ENCODE results near the gene TTC16.
"Not testable (repeated sequence)": the region's sequence is repeated elsewhere in the genome, so short reads cannot be mapped to it uniquely, and the experiment has no call there.

Gene TTC16

DNA sequence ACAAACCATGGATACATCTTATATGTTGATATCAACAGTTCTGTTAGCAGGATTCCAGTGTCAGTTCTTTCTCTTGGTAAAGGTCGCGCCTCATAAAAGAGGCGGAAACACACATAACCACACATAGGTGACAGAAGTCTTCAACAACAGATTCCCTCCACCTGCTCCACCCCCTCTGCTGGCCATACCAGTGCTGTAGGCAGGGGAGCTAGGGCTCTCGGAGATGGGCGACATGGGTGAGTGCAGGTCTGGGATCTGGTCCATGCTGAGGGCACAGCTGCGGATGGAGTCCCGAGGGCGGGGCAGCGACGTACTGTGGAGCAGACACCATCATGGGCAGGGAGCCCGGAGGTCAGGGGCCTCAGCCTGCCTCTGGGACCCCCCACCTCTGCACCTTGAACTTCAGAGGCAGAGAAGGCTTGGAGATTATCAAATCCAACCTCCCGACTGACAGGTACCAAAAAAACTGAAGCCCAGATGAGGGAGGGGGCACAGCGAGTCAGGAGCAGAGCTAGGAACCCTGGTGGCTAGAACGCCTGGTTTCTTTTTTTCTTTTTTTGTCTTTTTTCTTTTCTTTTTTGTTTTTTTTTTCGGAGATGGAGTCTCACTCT, 31.2 kb downstream of the TTC16 start:
- DNase-seq: no peak

GRCh38 chr9:127749090-127749787, 33.4 kb downstream of the TTC16 start:
- DNase-seq: no peak

GRCh38 chr9:127751269-127752054, 35.6 kb downstream of the TTC16 start:
- no peak for DNase-seq

DNA sequence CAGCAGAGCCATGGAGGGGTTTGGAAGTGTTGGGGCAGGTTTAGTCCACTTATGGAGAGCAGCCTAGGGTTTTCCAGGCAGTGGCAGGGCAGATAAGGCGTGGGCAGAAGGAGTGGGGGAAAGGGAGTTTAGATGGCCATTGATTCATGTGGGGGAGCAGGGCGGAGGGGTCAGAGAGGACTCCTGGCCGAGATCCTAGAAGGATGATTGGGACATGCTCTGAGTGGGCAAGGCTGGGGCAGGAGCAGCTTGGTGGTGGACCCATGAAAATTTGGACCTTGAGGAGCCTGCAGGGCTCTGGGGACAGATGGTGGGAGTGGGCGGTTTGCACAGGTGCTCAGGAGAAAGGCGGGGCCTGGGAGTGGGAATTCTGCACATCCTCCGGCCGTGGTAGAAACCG, 37.3 kb downstream of the TTC16 start:
- DNase-seq: no peak

DNA sequence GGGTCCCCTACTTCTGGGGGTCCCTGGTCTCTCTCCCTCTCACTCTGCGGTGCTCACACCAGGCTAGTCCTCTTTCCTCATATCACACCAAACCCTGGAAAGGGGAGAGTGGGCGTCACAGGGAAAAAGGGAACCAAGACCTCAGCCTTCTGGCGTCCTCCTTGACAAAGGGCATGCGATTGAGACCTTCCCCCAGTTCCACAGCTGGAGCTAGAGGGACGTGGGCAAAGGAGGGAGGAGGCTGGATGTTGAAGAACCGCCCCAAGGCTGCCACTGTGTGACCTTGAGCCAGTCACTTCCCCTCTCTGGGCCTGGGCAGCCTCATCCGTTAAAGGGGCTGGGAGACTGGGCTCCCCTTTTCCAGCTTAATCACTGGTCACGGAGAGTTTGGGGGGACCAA, 37.7 kb downstream of the TTC16 start:
- no peak for DNase-seq

GRCh38 chr9:127754099-127755060, 38.5 kb downstream of the TTC16 start:
- DNase-seq: no peak

GRCh38 chr9:127755061-127756060, 39.5 kb downstream of the TTC16 start:
- no peak for DNase-seq

DNA sequence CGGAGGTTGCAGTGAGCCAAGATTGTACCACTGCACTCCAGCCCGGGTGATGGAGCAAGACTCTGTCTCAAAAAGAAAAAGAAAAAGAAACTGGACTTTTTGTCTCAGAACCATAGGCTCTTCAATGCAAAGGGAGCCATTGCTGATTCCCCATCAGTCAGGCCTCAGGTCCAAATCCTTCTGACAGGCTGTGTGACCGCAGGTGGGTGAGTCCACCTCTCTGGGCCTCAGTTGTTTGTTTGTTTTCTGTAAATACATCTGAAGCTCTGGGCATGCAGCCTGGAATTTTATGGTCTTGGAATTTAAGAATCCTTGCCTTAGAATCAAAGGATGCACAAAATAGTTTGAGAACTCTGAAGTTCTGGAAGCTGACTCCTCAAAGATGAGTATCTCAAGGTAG, 40.4 kb downstream of the TTC16 start:
- no peak for DNase-seq

DNA sequence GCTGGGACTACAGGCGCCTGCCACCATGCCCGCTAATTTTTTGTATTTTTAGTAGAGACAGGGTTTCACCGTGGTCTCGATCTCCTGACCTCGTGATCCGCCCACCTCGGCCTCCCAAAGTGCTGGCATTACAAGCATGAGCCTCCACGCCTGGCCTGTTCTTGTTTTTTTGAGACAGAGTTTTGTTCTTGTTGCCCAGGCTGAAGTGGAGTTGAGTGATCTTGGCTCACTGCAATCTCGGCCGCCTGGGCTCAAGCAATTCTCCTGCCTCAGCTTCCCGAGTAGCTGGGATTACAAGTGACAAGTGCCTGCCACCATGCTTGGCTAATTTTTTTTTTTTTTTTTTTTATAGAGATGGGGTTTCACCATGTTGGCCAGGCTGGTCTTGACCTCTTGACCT, 40.9 kb downstream of the TTC16 start:
- not testable (repeated sequence) for DNase-seq

GRCh38 chr9:127758843-127759242, 43.0 kb downstream of the TTC16 start:
- DNase-seq: no peak

- no peak for DNase-seq
Measured at GRCh38 chr9:127761061-127761460, 45.2 kb downstream of the TTC16 start.

GRCh38 chr9:127761491-127761956, 45.6 kb downstream of the TTC16 start:
- no peak for DNase-seq

DNA sequence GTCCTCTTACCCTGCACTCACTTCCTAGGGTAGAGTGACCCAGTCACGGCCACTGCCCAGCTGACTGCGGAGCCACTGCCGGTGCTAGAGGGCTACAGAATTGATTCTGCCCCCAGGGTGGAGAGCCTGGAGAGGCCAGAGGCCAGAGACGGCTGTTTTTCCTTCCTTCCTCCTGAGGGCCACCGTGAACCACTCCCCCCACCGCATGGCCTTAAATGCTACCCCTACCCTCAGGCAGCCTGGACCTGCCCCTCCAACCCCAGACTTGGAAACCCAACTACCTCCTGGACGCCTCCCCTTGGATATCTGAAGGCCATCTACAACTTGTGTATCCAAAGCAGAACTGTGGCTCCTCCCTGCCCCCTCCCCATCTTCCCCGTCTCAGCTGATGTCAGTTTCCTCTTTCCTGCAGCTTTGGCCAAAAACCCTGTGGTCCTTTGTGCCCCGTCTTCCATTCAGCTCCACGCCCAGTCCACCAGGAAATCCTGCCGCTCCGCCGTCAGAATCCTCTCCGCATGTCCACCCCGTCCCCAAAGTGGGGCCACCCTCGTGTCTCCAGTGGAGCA, 46.3 kb downstream of the TTC16 start:
- DNase-seq: no peak

DNA sequence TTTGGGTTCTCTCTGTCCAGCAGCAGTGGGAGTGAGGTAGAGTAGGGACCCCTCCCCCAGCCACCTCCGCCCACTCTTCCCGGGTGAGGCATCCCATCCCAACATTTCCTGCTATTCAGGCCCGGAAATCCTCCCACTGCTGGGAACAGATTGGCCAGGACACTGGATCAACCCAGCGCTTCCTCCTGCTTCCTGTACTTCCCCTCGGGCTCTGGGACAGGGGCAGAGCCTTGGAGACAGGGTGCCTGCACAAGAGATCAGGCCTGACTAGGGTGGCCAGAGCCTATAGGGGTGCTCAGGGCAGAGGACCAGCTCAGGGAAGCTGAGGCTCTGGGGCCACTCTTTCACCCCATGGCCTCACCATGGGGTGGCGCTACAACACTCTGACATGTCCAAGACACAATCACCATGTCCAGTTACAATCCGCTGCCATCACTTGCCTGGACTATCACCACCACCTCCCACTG, 48.1 kb downstream of the TTC16 start:
- no peak for DNase-seq

- DNase-seq: no peak
Measured at GRCh38 chr9:127765418-127765817, 49.5 kb downstream of the TTC16 start.

DNA sequence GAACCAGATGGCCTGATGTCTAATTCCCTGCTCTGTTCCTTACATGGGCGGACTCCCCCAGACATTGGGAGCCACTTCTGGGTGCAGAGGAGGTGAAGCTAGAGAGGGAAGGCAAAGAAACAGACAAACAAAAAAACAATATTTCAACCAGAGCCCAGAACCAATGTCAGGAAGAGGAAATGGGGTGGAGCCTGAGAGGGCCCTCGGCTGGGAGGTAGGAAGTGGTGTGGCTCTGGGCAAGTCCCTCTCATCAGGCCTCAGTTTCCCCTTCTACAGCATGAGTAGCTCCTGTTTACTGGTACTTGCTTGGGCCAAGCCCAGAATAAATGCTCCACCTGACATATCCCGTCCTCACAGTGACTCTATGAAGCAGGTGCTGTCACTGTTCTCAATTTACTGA, 51.5 kb downstream of the TTC16 start:
- DNase-seq: no peak

- DNase-seq: no peak
Measured at GRCh38 chr9:127767909-127768331, 52.0 kb downstream of the TTC16 start.

- DNase-seq: no peak
Measured at GRCh38 chr9:127768698-127769097, 52.8 kb downstream of the TTC16 start.

- no peak for DNase-seq
Measured at GRCh38 chr9:127769101-127769500, 53.2 kb downstream of the TTC16 start.

DNA sequence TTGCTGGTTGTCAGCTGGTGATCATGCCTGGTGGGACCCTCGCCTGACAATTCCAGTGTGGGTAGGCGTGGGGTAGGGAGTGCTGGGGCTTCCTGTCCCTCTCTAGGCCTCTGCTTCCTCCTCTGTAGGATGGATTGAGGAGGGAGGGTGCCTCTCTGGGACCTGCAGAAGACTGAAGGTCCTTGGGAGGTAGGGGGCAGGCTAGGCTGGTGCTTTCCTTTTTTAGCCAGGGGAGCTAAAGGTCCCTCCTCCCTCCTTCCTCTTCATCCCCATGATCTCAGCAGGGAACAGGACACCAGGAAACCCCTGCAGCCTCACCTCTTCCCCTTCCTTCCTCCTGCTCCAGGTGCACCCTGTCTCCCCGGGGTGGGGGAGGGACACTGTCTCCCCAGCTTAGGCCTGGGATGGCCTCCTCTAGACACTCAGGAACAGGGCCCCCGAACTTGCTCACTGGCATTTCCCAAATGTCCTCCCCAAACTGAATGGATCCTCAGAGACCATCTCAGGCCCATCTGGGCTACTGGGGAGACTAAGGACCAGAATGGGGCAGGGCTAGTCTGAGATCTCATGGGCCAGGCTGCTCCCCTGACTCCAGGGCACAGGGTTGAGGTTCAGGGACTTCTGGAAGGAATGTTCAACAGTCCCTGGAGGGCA, 54.2 kb downstream of the TTC16 start:
- no peak for DNase-seq

DNA sequence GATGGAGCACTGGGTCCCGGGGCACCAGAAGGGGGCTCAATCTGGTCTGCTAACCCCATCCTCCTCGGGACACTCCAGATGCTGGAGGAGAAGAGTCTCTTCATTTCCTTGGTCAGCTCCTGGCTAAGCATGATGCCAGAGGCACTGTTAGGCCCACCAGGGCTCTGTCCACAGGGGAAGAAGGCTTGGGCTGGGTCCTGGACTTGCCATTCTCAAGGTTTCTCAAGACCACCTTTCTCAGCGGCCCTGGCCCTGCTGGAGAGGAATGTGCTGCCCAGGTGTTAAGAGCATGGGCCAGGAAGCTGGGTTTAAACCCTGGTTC, 54.7 kb downstream of the TTC16 start:
- no peak for DNase-seq

Measured in NCI-H1092 treated with DMSO at 0.1 percent for 48 hours (cell line).